Suppressor macrophage treated with lipopolysaccharide for 1 hour (primary cell): ENCODE measurements around the gene IFI44.

Experiments used
- DNase-seq, 3 donors: peaks; one replicate each; pipeline ENCODE4 v3.0.0-alpha.2; 2020 to 2022

The IFI44 gene

DNA sequence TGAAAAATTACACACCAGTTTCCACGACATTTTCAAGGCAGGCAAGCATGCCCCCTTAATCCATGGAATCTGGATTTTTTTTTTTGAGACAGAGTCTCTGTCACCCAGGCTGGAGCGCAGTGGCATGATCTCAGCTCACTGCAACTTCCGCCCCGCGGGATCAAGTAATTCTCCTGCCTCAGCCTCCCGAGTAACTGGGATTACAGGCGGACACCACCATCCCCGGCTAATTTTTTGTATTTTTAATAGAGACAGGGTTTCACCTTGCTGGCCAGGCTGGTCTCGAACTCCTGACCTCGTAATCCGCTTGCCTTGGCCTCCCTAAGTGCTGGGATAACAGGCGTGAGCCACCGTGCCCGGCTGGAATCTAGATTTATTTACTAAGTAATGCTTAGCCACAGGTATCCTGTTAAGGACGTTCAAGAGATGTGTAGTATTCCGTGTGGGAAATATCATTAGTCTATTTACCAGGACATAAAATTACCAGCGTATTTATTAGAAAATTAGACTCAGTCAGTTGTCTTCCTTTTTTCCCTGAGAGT is 2.5 kb downstream of the IFI44 start:
- no peak for DNase-seq

DNA sequence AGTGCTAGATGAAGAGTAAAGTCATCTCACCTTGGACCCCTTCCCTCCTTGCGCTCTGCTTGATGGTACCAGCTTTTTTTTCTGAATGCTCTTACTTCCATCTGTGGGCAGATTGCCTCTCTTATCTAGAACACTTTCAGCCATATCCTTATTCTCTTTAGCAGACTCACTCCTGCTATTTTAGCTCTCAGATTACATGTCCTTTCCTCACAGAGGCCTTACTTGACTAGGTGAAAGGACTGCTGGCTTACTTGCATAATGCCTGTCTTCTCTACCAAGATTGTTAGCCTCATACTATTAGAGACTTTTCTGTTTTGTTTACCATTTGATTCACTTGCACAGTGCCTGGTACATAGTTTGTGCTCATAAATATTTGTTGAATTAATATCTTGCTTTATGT is 9.3 kb downstream of the IFI44 start:
- DNase-seq: no peak

DNA sequence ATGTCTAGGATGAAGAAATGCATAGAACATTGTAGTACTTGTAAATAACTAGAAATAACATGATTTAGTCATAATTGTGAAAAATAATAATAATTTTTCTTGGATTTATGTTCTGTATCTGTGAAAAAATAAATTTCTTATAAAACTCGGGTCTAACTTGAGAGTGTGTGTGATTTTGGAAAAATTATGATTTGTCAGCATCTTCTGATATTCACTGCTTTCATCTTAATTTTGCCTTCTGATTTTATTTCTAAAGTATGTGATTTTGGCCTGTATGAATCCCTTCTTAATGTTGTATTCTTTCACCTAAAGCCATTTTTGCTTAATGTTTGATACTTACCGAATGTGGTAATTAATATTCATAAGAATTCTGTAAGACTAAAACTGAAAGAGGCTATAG is 14.3 kb downstream of the IFI44 start:
- DNase-seq: no peak

DNA sequence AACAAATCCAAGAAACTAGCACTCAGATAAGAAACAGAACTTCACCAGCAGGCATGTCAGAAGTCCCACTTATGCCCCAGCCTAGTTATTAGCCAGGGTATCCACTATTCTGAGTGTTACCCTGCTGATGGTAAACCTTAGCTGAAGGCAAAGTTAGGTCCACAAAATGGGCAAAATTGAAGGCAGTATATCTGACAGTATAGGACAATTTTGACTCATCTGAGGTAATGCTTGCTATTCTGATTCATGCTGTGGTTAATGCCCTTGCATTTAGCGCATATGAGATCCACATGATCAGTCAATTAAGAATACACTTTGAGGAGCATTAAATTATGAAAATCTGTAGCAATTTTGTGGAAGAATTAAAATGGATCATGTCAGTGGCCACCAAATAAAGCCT is 15.1 kb downstream of the IFI44 start:
- peak in 2 of 3 donors; percentile 42 to 59 for DNase-seq

DNA sequence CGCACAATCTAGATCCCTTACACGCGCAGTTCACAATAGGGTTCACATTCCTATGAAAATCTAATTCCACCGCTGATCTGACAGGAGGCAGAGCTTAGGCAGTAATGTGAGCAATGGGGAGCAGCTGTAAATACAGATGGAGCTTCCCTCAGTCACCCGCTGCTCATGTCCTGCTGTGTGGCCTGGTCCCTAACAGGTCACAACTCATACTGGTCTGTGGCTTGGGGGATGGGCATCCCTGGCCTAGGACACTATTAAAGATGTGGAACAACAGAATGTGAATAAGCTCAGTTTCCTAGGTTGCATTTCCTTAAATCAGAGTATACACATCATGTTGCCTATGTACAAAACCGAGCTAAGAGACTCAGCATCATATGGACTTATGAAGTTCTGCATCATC is 16.2 kb downstream of the IFI44 start:
- peak in 2 of 3 donors; percentile 36 to 46 for DNase-seq

DNA sequence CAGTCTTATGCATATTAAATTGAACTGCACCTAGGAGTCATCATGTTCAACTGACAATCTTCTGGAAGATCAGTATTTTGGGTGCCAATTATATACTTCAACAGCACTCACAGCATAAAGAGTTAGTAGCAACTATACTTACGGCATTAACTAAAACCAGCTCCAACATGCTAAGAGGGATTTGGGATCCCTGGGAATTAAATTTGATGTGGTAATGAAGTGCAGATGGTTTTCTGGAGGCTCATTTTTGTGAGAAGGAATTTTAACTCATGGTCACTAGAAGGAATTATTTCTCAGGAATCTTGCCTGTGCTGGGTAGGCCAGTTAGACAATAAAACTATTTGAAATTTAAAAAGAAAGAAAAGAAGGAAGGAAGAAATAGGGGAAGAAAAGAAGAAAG is 18.3 kb downstream of the IFI44 start:
- DNase-seq: no peak

DNA sequence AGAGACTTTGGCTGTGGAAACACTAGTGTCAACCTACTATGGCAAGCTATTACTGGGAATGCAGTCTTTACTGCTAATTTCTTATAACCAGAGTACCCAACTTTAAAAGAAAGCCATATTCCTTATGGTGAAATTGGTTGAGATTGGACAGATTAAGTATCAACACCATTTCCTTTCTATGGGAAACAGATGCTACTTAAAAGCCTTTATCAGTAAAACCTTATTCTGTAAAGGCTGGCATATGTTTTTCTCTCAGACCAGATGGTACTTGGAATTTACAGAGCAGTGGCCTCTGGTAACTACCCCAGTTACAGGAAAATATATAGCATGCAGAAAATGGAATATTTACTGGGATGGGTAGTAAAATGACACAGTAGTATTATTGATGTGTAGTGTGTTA is 18.8 kb downstream of the IFI44 start:
- no peak for DNase-seq

DNA sequence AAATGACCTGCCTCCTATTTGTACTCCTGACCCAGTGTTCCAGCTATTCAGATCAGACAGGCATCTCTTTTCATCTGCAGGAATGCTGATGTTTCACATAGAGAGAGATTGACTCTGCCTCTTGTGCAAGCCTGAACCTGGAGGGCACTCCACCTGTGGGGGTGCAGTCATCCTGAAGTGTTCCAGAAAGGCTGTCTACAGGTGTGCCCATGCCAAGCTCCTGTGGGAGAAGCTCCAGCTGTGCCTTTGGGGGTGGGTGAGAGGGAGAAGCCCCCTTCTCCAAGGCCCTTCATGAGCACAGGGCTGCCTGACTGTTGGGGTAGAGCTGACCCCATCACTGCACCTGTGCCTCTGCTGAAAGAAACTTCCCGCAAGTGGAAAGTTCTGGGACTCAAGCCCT is 22.8 kb downstream of the IFI44 start:
- DNase-seq: no peak

DNA sequence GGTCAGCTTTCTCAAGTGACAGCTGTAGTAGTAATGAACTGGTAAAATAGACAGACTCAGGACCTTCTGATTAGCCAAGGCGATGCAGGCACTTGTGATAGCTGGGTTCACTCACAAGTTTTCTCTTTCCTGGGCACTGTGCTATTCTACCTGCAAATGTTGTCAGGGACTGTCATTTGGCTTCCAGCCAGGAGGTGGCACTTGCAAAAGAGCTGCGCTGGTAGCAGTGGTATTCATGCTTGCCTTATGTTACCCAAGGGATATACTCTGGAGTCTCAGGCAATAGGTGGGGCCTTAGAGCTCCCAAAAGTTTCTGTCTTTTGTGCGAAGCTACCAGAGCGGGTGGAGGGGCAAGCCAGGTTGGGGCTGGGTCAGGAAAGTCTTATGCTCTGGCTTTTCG is 23.5 kb downstream of the IFI44 start:
- no peak for DNase-seq

DNA sequence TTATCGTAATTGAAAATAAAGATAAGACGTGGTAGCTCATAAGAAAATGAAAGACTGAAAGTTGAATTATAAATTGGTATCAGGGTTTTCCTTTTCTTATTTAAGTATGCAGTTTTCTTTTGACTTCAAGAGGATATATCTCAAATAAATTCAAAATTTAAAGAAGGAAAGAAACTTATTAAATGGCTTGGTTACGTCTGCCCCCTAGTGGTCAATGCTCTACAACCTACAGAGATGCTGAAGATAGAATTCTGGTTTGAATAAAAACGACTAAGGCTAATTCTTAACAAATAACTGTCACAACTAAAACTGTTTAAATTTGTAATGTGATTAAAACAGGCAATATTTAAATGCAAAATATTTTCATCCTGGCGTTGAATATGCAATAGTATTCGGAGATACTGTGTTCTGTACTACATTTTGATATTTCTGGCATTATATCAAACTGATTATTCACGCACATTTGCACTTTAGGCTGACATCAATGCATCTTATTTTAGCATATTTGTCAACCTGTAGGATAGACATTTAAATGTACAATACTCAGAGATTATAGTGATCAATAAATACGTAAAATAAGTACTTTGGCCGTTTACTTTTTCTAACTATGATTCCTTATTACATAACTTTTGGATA is 26.8 kb downstream of the IFI44 start:
- peak; percentile 82 to 90 (median 90) for DNase-seq

DNA sequence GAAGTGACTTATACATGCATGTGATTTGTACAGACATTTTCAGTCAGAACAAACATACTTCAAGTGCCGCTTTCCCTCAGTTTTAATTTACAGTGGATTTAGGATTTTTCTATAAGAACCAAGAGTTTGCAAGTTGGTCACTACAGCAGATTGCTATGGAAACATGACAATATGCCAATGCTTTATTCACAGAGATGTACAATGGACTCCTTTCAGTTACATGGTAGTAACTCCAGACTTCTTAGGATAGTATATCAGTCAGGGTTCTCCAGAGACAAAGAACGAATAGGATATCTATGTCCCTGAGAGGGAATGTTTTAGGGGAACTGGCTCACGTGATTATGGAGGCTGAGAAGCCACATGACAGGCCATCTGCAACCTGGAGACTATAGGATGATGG is 27.4 kb downstream of the IFI44 start:
- no peak for DNase-seq

DNA sequence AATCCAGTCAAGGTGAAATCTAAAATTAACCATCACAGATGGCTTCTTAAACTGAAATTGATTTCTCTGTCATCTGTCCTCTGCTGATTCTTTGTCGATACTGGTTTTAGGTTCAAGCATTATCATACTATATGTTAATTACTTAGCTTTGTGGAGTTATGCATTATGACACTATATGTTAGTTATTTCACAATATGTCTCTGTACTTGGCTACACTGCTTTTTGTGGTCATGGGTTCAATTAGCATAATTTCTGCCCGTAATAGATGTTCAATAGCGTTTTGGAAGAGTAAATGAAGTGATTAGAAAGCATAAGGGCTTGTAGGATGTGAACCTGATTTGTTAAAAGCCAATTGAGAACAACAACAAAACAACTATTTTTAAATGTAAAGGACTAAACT is 28.2 kb downstream of the IFI44 start:
- no peak for DNase-seq

DNA sequence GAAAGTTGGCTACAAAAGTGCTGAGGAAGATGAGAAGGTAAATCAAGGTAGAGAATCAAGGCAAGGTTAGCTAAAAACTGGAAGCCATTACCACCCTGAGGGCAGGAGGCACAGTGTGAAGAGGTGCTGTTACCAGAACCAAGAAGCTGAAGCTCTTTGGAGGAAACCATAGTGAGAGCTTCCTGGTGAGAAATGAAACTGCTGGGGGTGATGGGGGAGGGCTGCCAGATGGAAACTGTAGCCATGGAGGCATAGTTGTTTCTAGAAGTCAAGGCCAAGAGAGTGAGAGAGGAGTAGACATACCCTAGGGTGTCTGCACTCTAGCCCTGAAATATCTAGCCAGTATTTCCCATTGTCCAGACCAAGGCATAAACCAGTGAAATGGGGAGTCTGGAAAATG is 28.7 kb downstream of the IFI44 start:
- no peak for DNase-seq

DNA sequence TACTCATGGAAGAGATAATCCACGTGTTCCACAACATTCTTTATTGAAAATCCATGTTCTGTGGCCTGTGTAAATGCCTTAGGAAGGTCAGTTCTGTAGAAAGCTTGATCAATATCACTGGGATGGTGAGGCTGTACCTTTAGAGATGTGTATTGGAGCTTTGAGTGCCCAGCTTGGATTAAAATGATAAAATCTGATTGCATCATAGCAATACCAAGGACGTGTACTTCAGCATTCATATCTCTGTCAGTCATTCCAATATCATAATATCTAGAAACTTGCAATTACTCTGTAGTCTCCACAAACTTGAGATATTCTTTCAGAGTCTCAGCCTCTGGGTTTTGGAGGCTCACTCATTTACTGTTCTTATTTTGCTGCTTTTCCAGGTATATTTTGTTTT is 31.6 kb downstream of the IFI44 start:
- no peak for DNase-seq

DNA sequence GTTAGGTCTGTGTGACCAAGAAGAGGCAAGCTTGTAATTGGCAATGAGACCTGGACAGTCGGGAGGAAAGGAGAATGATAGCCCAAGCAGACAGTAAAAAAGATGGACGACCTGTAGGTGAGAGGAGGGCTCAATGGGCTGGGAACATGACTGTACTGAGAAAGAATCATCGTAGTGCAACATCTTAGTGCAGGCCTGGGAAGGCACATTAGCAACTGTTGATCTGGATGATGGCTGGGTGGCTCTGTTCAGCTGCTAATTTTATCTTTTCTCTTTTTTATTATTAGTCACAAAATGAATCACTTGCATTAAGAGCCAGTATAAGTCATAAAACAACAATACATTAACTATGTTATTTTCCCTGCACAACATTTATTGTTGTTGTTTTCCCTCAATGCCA is 32.9 kb downstream of the IFI44 start:
- no peak for DNase-seq

DNA sequence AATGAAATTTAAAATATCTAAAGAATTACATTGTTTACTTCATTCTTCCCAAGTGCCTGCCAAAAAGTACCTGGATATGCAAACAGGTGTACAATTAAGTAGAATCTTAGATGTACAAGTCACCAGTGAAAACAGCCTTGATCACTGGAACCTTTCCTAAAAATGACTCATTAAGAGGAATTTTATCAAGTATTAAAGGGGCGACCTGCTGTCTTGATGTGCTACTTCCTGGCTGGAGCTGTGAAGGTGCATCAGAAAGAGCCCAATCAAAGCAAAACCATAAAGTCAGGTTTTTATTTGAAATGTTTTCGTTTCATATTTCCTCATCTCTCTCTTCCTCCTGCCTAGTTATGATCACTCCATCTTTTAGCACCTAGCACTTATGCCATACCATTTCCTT is 33.4 kb downstream of the IFI44 start:
- no peak for DNase-seq

DNA sequence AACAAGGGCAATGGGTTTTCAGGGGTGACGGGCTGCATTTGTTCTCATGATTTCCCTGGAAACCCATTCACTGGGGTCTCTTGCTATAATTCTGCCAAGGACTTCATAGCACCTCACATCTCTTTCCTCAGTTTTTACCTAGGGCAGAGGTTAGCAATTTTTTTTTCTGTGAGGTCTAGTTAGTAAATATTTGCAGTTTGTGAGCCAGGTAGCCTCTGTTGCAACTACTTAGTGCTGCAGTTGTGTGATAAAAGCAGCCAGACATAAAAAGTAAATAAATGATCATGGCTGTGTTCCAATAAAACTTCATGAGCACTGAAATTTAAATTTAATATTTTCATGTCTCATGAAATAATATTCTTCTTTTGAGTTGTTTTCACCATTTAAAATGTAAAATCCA is 37.7 kb downstream of the IFI44 start:
- DNase-seq: no peak

DNA sequence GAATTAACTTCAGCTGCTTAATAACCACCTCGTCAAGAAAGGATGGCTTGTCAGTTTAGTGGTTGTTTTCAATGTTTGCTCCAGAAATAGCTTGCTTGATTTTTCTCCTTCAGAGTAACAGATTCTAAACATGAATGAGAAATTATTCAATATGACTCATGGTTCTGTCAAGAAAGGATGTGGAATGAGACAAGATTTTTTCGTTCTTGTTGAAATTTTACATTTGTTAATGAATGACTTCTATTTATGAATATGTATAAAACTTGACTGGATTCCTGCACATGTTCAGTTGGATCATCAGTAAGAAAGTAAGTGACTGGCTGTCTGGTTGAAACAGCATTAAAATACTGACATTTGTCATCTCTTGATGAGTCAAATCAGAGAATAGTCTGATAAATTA is 38.3 kb downstream of the IFI44 start:
- DNase-seq: no peak

DNA sequence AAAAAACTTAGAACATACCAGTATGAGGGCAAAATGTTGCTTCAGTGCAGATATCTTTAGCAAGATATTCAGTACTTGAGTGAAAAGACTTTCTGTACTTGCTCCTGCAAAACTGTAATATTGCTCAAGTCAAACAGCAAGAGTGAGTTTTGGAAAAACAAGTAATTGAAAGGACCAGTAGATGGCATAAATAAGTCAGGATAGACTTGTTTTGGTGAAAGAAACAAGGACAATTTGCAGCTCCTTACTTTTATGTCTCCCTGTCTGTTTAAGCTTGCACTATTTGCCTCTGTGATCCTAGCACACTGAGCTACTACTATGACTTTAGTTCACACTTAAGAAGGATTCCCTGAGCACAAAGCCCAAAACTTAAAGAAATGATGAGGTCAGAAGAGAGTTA is 39.1 kb downstream of the IFI44 start:
- DNase-seq: no peak

DNA sequence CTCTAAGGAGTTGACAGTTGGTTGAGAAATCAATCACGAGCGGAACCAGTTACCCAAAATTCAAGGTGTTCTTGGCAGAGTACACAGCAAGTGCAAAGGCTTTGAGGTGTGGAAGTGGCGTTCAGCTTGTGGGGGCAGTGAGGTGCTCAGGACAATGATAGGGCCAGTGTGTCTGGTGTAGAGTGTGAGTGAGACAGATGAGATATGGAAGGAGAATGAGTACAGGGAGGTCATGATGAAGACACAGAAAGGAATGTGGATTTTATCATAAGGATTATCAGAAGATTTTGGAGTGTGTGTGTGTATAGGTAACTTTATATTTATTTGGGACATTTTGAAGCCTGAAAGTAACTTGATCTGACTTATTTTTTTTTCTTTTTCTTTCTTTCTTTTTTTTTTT is 40.9 kb downstream of the IFI44 start:
- DNase-seq: no peak

DNA sequence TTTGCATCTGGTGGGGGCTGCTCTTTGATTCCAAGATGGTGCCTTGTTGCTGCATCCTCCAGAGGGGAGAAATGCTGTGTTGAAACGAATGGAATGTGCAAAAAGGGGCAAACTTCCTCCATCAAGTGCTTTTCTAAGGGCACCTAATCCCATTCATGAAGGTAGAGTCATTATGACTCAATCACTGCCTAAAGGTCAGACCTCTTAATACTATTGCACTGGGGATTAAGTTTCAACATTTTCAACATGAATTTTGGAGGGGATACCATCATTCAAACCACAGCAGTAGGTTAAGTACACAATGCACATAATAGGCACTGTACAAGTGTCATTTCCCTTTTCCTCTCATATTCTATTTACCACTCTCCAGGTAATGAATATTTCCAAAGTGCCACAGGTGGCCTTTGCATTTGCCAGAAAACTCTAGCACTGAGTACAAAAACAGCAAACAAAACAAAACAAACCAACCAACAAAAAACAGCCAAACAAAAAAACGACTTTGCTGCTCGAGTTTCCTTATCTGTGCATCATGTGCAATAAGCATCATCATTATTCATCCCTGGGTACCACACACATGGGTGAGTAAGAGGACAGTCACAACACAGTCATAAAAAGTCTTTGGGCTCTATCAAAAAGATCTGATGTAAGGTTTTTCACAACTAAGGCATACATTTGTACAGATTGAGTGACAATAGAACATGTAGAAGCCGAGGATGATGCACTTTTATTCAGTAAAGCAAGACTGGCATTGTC is 42.5 kb downstream of the IFI44 start:
- DNase-seq: no peak

DNA sequence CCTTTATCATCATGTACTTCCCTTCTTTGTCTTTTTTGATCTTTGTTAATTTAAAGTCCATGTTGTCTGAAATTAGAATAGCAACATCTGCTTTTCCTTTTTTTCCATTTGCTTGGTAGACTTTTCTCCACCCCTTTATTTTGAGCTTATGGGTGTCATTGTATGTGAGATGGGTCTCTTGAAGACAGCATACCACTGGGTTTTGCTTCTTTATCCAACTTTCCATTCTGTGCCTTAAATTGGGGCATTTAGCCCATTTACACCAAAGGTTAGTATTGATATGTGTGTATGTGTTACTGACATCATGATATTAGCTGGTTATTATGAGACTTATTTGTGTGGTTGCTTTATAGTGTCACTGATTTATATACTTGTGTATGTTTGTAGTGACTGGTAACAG is 50.2 kb downstream of the IFI44 start:
- DNase-seq: no peak

DNA sequence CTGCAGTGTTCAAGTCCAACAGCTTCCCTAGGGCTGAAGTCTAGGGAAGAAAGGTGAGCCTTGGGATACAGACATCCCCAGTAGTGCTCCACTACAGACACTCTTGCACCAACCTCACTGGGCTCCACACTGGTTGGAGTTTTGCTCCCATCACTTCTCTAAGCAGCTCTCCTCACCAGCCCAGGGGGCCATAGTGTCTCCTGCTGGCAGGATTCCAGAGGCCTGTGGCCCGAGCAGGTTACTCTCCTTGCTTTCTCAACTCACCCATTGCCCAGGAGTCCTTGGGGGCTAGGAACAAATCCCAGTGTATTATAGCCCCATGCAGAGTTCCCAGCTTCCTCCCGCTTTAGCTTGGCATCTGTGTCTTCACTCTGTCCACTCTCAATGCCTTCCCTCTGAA is 52.8 kb downstream of the IFI44 start:
- DNase-seq: no peak

DNA sequence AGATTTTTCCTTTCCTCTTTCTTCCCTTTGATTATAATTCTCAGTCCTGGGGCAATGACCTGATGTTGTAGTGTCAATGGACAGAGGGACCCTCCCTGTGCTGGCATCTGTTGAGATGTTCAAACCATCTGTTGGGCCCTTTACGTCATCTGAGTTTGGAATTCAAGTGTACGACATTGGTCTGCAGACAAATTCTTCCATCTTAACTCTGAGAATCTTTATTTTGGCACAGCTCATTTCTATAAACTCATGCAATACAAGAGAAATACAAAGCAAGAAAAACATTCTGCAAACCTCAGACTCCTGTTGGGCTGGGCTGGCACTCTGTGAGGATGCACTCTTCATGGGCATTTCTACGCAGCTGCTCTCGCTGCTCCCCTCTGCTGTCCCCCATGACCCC is 54.2 kb downstream of the IFI44 start:
- DNase-seq: no peak
